GM18505 (cell line): ENCODE results near the gene RAMACL.
A peak's percentile ranks its signal among the peaks of the same experiment; 100 is the strongest.
"Not testable (repeated sequence)": the region's sequence is repeated elsewhere in the genome, so short reads cannot be mapped to it uniquely, and the experiment has no call there.

Source experiments
- ATAC-seq: cut with Tn5 transposase; IDR thresholded peaks from one replicate; pipeline ENCODE4 v1.9.1; 2021; ENCODE audit not compliant: unreplicated experiment
- POLR2A ChIP-seq: IDR thresholded peaks from 4 replicates; pipeline ENCODE4 v1.6.1; 2011; ENCODE audit warnings: borderline replicate concordance; ENCODE audit not compliant: insufficient read depth, insufficient read length; ENCODE audit errors: extremely low read depth

RAMACL gene

DNA sequence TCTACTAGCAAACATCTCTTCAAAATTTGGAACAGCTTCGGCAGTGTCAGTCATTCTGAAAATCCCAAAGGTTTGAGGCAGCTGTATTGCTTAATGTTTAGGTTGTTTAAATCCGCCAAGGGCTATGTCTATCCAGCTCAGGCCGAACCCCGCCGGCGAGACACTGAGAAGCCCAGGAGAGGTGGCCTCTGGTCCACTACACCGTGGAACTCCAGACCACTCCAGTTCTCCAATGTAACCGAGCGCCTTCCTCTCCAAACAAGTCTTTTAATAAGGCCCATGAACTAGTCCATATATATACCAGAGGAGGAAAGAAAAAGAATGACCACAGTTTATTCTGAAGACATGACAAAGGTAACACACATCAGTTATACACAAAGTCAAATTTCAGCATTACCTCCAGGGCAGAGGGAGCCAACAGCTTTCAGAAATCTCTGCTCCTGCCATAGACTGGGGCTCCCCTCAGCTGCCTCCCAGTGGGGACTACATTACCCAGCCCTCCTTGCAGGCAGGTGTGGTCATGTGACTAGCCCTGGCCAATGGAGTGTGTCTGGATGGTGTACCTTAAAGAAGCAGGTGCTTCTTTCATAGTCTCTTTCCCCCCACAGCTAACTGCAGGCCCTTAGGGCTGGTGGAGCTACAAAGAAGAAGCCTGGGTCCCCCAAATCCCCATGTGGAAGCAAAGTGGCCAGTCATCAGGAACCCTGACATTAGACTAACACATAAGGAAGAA, at the start of gene RAMACL:
Gene RAMACL, minus strand, starts transcription at position 255 of the 733 bp plus-strand sequence. Its CDS starts 201 bp downstream, at position 54.
- TF ChIP-seq POLR2A: no peak
- ATAC-seq: peak; percentile 45

DNA sequence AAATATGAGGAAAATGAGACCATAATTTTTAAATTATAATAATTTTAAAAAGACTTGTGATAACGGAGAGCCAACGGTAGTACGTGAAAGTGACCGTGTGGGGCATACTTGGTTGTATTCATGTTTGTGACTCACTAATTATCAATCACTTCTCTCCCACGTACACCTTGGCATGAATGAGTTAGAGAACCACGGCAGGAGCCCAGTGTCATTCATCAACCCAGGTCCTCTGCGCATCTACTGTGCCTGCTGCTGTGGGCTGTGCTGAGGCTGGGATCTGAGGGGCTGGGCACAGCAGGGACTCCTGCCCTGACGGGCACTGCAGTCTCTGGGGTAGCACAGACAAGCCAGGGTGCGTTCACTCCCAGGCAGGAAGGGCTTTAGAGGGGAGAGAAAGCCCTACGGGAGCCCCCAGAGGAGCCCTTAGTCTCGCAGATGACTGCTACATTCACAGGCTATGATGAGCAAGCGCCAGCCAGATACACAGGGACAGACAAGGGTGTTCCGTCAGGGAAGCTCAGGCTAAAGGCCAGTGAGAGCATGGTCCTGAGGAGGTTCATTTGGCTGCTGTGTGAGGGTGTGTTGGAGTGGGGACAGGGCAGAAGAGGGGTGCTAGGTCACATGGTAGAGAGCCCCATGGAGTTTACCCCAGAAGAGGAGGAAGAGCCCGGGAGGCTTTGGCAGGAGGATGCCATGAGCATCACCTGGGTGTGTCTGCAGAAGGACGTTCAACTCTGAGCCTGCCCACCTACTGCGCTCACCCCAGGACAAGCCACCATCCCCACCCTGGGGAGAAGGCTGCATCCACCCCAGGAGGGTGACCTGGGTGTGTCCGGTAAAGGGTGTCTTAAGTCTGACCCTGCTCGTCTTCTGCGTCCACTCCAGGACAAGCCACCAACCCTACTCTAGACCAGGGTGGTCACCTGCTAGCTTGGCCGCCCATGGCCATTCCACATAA, 48.8 kb upstream of the RAMACL start:
- ATAC-seq: no peak

DNA sequence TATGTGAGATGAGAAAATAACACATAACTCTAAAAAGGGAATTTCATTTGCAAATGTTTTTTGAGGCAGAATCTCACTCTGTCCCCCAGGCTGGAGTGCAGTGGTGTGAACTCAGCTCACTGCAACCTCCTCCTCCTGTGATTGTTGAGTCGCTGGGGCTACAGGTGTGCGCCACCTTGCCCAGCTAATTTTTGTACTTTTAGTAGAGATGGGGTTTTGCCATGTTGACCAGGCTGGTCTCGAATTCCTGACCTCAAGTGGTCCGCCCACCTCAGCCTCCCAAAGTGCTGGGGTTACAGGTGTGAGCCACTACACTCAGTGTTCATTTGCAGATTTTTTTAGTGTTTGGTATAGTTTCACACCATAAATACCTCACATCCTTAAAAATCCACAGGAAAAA, 48.1 kb upstream of the RAMACL start:
- ATAC-seq: not testable (repeated sequence)

More for the DNA sequence above, 48.8 kb upstream of the RAMACL start:
- no peak for TF ChIP-seq POLR2A

DNA sequence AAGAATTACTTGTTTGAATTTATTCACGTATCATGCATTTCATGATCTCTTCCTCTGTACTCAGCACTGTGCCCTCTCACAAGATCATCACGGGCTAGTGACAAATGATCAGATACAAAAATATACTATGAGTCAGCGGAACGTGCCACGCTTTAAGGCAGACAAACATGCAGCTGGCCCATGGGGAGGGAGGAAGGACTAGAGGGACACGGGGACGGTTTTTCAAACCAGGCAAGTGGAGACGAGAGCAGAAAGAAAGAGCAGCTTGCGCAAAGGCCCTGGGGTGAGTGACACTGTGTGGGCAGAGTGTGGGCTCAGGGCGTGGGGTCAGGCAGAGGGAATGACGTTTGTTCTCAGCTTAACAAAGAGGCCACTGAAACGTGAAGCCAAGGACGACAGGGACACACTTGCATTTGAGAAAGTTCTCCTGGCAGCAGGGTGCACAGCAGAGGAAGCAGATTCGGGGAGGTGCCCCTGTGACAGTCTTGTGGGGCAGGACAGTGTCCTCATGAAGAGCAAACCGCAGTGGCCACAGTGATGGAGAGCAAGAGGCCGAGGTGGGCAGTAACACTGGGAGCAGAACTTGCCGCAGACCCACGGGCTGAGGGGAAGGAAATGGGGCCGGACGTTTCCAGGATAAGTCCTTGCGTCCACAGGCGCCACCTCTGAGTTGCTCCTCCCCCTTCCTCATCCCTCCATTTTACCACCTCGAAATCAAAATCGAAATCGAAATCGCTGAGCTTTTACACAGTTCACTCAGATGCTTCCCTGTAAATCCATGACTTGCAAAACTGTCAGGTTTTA, 47.5 kb upstream of the RAMACL start:
- ATAC-seq: no peak
- TF ChIP-seq POLR2A: no peak

DNA sequence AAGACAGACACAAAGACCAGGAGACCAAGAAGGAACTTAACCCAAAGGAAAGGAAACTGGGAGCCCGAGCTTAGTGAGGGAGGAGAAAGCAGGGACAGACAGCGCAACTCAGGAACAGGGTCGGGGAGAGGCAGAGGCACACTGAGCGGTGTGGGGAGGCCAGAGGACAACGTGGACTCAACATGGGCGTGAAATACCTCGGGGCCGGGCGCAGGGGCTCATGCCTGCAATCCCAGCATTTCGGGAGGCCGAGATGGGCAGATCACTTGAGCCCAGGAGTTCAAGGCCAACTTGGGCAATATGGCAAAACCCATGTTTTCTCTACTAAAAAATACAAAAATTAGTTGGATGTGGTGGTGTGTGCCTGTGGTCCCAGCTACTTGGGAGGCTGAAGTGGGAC, 46.3 kb upstream of the RAMACL start:
- no peak for TF ChIP-seq POLR2A
- ATAC-seq: no peak

DNA sequence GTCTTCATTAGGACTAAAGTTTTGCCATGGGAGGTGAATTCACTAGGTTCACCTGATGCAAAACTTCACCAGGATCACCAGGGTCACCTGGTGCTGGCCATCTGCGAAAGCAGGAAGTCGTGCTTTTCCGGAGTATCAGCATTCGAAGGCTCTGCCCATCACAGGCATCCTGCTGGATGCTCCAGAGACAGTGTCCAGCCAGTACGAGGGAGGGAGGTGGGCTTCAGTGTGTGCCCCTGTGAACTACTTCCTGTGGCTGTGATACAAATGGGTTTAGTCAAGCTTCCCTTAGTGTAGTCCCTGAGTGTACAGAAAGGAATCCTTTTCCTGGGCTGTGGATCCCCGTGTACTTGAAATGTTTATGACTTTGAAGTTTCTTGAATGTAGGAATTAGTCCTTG, 44.0 kb upstream of the RAMACL start:
- no peak for TF ChIP-seq POLR2A
- no peak for ATAC-seq

DNA sequence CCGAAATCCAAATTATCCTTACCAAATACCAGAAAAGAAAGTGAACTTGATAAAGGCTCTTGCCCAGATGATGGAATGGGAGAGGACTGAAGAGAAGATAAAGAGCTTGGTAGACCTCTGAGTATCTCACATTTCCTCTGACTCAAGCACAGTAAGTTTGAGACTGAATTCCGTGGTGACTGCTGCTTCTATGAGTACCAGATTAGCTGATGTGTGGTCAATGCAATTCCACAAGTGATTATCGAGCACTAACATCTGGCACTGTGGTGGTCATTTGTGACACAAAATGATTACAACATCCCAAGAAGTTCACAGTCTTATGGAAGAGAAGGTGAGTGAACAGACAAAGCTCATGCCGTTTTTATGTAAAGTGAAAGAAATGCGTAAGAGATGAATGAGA, 43.1 kb upstream of the RAMACL start:
- ATAC-seq: no peak
- TF ChIP-seq POLR2A: no peak

DNA sequence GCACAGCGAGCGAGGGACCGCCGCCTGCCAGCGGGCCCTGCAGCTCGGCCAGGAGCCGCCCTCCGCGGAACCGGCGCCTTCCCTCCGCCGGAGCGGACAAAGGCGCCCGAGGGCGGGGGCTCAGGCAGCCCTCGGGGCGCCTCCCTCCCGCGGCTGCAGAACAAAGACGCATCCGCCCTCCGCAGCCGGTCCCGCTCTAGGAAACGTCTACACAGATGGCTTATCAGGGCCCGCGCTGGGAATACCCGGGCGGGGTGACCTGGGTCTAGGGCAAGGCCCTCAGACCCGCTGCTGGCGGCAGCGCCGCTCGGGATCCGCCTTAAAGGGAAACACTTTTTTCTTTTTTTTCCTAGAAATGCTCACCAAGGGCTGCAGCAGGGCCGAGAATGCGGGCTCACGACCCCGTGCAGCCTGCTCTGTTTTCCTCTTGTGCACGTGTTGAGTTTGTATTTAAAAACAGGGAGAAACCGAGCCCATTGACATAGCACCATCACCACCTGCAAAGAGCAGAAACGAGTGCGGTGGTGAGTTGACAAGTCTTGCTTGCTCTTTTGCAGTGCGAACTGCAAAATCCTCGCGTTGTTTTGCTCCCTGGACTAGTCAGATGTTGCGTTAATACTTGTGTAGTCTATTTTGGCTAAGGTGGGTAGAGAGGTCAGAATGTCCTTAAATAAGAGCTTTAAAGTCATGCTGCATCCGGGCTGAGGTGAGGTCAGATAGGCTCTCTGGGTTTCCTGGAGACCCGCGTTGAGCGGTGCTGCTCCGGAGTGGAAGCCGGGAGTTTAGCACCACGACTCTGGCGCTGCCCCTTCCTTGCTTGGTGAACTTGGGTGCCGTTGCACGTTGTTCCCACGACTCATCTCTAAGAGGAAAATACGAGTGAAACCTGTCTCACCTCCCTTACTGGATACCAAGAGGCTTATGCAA, 41.7 kb upstream of the RAMACL start:
- ATAC-seq: peak; percentile 25
- no peak for TF ChIP-seq POLR2A

DNA sequence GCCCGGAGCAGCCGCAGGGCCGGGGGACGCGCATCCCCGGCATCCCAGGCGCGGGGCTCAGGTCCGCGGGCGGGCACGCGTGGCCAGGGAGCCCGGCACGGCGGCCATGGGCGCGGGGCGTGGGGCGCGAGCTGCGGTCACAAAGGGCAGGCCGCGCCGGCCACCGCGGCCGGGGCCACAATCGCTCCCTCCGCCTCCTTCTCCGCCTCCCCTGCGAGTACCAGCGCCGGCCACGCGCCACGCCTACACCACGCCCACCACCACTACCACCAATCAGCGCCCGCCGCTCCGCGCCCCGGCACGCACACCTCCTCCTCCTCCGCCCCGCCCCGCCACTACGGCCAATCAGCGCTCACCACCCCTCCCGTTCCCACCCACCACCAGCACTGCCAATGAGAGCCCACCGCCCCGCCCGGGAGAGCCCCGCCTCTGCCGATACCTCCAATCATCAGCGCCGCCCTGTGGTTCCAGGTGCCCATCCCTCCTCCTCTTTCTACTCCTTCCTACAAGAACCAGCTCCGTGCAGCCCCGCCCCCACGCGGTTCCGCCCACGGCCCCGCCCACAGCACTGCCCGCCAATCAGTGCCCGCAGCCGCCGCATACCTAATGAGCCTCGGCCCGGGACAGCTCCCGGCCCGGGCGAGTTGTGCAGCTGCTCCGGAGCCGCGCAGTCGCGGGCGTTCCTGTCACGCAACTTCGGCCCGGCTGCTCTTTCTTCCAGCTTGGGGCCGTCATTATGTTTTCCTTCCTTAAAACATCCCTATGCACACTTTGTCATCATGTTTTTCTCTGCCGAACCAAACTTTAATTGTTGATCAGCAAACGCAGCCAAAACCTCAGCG, 40.8 kb upstream of the RAMACL start, which contains the start of gene RPS6KA2:
Gene RPS6KA2, minus strand, starts transcription at position 219 of the 842 bp plus-strand sequence. CDS start 232 bp downstream, outside the sequence.
- peak; percentile 90 for ATAC-seq
- peak; percentile 39 for TF ChIP-seq POLR2A

DNA sequence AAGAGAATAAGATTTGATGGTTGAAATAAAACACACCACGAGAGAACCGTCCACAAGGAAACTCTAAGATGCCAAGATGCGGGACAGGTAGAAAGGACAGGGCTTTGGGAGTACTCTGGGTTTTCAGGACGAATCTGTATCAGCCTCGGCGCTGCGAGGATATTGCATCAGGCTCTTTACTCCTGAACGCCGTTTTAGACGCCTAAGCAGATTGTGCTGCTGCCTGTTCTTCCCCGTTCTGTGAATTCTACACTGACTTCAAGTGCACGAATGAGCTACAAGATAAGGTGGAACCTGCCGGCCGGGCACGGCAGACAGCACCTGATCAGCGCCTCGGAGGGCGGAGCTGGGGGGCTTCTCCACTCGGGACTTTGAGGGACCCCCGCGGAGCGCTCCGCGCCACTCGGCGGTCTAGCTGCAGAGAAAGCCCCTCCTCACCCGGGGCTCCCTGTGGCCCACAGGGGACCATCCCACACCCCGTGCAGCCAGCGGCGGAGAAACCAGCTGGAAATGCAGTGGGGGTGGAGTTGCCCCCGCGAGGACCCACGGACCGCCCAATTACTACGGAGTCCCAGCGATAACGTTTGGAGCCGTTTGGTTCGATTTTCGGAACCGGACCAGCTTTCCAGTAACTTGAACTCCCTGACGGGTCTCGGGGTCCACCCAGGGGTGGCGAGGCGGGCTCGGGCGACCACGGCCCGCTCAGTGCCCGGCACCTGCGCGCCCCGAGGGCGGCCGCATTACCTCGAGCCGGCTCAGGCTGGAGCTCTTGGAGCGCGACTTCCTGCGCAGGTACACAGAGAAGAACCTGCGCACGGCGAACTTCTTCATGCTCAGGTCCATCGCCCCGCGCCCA, 39.9 kb upstream of the RAMACL start:
- peak; percentile 3 for ATAC-seq
- no peak for TF ChIP-seq POLR2A
